ENCODE measurements around the gene SF3B1.
"Not testable (repeated sequence)": the region's sequence is repeated elsewhere in the genome, so short reads cannot be mapped to it uniquely, and the experiment has no call there.

Gene SF3B1

GRCh38 chr2:197435598-197436420 is 981 bp upstream of the SF3B1 start:
- FAIRE-seq, result no peak

GRCh38 chr2:197433780-197434438 is 919 bp downstream of the SF3B1 start:
- FAIRE-seq, result no peak

GRCh38 chr2:197432527-197432926 is 2.3 kb downstream of the SF3B1 start:
- not testable (repeated sequence) for FAIRE-seq

- FAIRE-seq, result no peak
Observed at GRCh38 chr2:197431858-197432257, 3.0 kb downstream of the SF3B1 start.

GRCh38 chr2:197427986-197428385 is 6.8 kb downstream of the SF3B1 start:
- FAIRE-seq, result no peak

GRCh38 chr2:197426723-197427603 is 7.9 kb downstream of the SF3B1 start:
- no peak for FAIRE-seq

GRCh38 chr2:197425550-197425949 is 9.3 kb downstream of the SF3B1 start:
- FAIRE-seq, result no peak

- no peak for FAIRE-seq
Observed at GRCh38 chr2:197423307-197423706, 11.5 kb downstream of the SF3B1 start.

- FAIRE-seq, result no peak
Observed at GRCh38 chr2:197419438-197419837, 15.4 kb downstream of the SF3B1 start.

- no peak for FAIRE-seq
Observed at GRCh38 chr2:197416268-197416667, 18.6 kb downstream of the SF3B1 start.

GRCh38 chr2:197414515-197414914 is 20.3 kb downstream of the SF3B1 start:
- FAIRE-seq, result no peak

- no peak for FAIRE-seq
Observed at GRCh38 chr2:197414039-197414438, 20.8 kb downstream of the SF3B1 start.

- FAIRE-seq, result no peak
Observed at GRCh38 chr2:197405582-197405981, 29.2 kb downstream of the SF3B1 start.

GRCh38 chr2:197399887-197400540 is 34.8 kb downstream of the SF3B1 start:
- no peak for FAIRE-seq

- no peak for FAIRE-seq
Observed at GRCh38 chr2:197398913-197399312, 35.9 kb downstream of the SF3B1 start.

- no peak for FAIRE-seq
Observed at GRCh38 chr2:197391220-197391717, 43.6 kb downstream of the SF3B1 start.

- FAIRE-seq, result no peak
Observed at GRCh38 chr2:197388866-197389587, 45.8 kb downstream of the SF3B1 start.

- FAIRE-seq, result no peak
Observed at GRCh38 chr2:197387179-197387578, 47.6 kb downstream of the SF3B1 start.

GRCh38 chr2:197386242-197386641 is 48.6 kb downstream of the SF3B1 start:
- no peak for FAIRE-seq

- no peak for FAIRE-seq
Observed at GRCh38 chr2:197383825-197384224, 51.0 kb downstream of the SF3B1 start.

- FAIRE-seq, result no peak
Observed at GRCh38 chr2:197381641-197382040, 53.2 kb downstream of the SF3B1 start.

GRCh38 chr2:197379918-197380309 is 54.9 kb downstream of the SF3B1 start:
- FAIRE-seq, result not testable (repeated sequence)
